GM20431 (cell line): ENCODE results near the gene CC2D1A.

Source experiments
- in situ Hi-C: fragments of 300-500 bp; cut with MseI, MboI; formaldehyde crosslinking; loops from one replicate; pipeline ENCODE4 v1.15.0; 2020; ENCODE audit warnings: low sequenced_read_pairs; ENCODE audit not compliant: unreplicated experiment

Gene CC2D1A

GRCh38 chr19:13875824-13876223 is 30.2 kb upstream of the CC2D1A start:
- in situ Hi-C loops = loop anchor here (5.0 to 10.0 kb wide), 2 partner anchors 196 to 271 kb away; partner anchors contain the start of gene MISP3

- in situ Hi-C loops = loop anchor here (5.0 to 10.0 kb wide), 2 partner anchors 195 to 272 kb away; partner anchors contain the start of gene MISP3
These were observed 29.2 kb upstream of the CC2D1A start, which contains the start of gene NANOS3 for GRCh38 chr19:13876834-13877233. Gene NANOS3, plus strand, starts transcription at chr19:13877134. Its CDS starts 115 bp downstream, at chr19:13877249.

DNA sequence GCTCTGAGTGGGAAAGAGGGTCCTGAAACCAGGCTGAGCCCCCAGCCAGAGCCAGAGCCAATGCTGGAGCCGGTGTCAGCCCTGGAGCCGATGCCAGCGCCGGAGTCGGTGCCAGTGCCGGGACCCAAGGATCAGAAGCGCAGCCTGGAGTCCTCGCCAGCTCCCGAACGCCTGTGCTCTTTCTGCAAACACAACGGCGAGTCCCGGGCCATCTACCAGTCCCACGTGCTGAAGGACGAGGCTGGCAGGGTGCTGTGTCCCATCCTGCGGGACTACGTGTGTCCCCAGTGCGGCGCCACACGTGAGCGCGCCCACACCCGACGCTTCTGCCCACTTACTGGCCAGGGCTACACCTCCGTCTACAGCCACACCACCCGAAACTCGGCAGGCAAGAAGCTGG is 28.7 kb upstream of the CC2D1A start:
- in situ Hi-C loops = loop anchor here (5.0 to 10.0 kb wide), 2 partner anchors 195 to 273 kb away; partner anchors contain the start of gene MISP3

DNA sequence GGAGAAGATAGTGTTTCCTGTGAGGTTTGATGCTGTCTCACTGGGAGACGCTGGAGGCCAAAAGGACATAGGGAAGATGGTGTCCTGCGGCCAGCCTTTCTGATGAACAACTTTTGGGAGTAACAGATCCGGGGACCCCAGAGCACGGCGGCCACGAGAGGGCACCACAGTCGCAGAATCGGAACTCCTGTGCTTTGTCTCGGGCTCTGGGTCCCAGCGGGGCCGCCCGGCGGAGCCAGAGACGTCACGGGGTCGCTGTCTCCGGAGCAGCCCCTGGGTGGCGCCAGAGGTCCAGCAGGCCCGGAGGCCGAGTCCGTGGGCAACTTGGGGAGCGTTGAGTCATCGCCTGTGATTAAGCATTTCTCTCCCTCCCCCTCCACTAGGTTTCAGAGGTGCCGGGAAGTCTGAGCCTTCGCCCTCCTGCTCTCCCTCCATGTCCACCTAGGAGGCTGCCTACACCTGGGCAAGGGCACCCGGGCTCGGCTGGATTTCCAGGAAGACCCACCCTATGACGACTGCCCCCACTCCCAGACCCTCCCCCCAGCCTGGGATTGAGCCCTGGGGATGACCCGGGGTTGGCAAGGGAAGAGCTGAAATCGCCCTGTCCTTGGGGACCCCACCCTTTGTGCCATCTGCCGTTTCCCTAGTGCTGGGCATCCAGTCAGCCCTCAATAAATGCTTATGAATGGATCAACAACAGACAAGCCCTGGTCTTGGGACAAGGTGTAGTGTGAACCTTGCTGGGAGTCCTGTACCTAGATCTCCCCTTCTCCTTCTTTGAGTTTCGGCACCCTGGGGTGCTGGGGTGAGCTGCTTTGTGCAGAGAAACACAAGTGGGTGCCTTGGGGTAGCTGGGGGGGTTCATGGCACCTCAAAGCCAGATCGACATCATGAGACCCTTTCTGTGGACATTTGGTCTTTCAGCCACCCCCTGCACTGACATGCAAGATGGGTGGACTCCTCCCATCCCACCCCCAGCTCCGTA is 25.6 kb upstream of the CC2D1A start:
- in situ Hi-C loops = no loop called here

- in situ Hi-C loops = no loop called here
These were observed 24.7 kb upstream of the CC2D1A start for GRCh38 chr19:13881251-13881691.

GRCh38 chr19:13881692-13882418 is 24.1 kb upstream of the CC2D1A start:
- in situ Hi-C loops = no loop called here

DNA sequence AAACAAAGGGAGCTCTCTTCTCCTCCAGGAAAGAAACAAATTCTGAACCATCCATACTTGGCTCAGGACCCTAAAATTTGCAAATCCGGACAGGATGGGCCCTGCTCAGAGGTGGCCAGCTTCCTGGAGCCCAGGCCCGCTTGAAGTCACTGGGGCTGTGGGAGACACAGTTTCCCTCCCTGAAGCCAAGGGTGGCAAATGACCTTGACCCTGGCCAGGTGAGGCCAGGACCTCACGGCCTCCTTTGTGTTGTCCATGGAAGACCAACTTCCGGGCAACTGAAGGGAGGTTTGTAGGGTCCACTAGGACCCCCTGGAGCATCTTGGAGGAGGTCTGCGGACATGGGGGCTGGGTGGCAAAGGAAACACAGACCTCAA is 23.6 kb upstream of the CC2D1A start:
- in situ Hi-C loops = no loop called here

DNA sequence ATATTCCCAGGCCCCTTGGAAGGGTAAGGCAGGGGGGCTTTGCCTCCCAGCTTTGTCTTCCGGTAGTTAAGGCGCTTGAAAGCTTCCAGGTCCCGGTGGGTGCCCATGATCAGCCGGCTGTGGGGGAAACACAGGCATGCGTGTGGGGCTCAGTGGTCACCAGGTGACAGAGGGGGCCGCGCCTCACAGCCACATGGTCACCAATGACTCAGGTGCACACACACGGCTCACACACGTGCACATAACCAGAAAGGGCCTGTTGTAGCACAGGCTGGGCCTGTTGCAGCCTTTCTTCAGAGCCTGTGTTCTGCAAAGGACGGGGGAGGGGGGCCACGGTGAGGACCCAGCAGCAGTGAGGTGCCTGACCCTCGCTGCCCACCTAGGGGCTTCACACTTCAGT is 23.2 kb upstream of the CC2D1A start:
- in situ Hi-C loops = no loop called here

GRCh38 chr19:13883516-13884064 is 22.4 kb upstream of the CC2D1A start:
- in situ Hi-C loops = no loop called here

GRCh38 chr19:13884726-13885591 is 21.0 kb upstream of the CC2D1A start:
- in situ Hi-C loops = no loop called here

GRCh38 chr19:13885826-13886365 is 20.1 kb upstream of the CC2D1A start:
- in situ Hi-C loops = no loop called here

- in situ Hi-C loops = no loop called here
These were observed 19.0 kb upstream of the CC2D1A start for GRCh38 chr19:13887018-13887436.

DNA sequence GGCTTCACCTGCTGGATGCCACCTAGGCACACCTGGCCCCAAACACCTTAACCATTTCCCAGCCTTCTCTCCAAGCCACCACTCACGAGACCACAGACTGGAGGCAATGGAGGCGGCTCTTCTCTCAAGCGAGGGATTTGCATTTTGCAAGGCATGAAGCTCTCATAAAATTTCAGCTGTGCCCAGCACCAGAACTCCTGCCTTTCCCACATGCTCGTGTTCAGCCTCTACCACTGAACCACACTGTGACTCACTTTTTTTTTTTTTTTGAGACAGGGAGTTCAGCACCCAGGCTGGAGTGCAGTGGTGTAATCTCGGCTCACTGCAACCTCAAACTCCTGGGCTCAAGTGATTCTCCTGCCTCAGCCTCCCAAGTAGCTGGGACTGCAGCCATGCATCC is 18.5 kb upstream of the CC2D1A start:
- in situ Hi-C loops = no loop called here

GRCh38 chr19:13888281-13888680 is 17.7 kb upstream of the CC2D1A start:
- in situ Hi-C loops = no loop called here

GRCh38 chr19:13890136-13890535 is 15.9 kb upstream of the CC2D1A start:
- in situ Hi-C loops = loop anchor here (10.0 kb wide), 1 partner anchor 155 kb away; no protein-coding TSS in a partner anchor

DNA sequence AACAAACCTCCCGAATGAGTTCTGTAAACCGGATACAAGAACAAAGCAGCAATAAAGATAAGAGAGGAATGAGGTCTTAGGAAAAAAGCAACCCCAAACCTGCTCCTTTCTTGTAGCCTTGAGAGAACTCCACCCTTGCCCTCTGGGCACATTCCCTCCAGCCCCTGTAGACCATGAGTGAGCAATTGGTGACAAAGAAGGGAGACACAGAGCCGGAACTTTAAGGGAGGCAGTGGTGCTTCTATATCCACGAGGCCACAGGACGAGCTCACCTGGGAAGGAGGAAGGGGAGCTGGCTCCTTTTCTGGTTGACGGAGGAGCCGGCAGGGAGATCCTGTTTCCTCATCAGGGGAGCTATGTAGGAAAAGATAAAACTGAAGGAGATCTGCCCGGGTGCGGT is 13.1 kb upstream of the CC2D1A start:
- in situ Hi-C loops = loop anchor here (10.0 kb wide), 1 partner anchor 152 kb away; no protein-coding TSS in a partner anchor

GRCh38 chr19:13894552-13894951 is 11.4 kb upstream of the CC2D1A start:
- in situ Hi-C loops = loop anchor here (10.0 kb wide), 1 partner anchor 150 kb away; no protein-coding TSS in a partner anchor

DNA sequence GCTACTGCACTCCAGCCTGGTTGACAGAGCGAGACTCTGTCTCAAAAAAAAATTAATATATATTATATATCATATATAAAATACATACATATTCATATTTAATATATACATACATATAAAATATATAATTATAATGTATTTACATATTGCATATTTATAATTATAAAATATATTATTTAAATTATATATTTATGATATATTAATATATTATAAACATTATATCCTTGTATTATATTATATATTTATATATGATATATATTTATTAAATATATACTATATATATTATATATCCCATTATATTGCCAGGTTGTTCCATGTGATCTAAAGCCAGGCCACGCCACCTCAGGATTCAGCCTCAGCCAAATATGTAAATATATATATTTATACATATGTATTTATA is 9.8 kb upstream of the CC2D1A start:
- in situ Hi-C loops = loop anchor here (10.0 kb wide), 1 partner anchor 149 kb away; no protein-coding TSS in a partner anchor

- in situ Hi-C loops = loop anchor here (10.0 kb wide), 1 partner anchor 145 kb away; no protein-coding TSS in a partner anchor
These were observed 6.6 kb upstream of the CC2D1A start for GRCh38 chr19:13899393-13899792.
